Natural killer cell (primary cell): ENCODE measurements around the gene SLC6A19. TPM values are rescaled to one million over a fixed set of nuclear protein-coding genes. Genes with fewer than 3 reads are reported as not detected.

Experiments
- ATAC-seq, 3 donors: fragments of 150-1000 bp in 2 of 3; fragments of 200-7000 bp in 1 of 3; cut with Tn5 transposase; 1 replicate in 1 of 3; 2 replicates in 2 of 3; pipeline ENCODE4 v1.10.0; 2021; ENCODE audit warnings: mild to moderate bottlenecking in 2 of 3, moderate library complexity in 2 of 3
- DNase-seq, 2 donors: peaks; one replicate each; pipeline versions ENCODE4 v3.0.0 to v3.0.0-alpha.2; 2013 to 2021; ENCODE audit warnings: mixed read lengths in 1 of 2
- H3K27ac ChIP-seq: one replicate; pipeline ENCODE4 v1.5.1; 2013; ENCODE audit warnings: mild to moderate bottlenecking, low read length
- H3K27me3 ChIP-seq: one replicate; pipeline ENCODE4 v1.6.1; 2013; ENCODE audit warnings: low read length; ENCODE audit not compliant: control insufficient read depth, insufficient read depth
- H3K36me3 ChIP-seq: one replicate; pipeline ENCODE4 v1.6.1; 2013; ENCODE audit warnings: low read length; ENCODE audit not compliant: control insufficient read depth, insufficient read depth
- H3K4me1 ChIP-seq: one replicate; pipeline ENCODE4 v1.6.1; 2013; ENCODE audit warnings: low read length; ENCODE audit not compliant: control insufficient read depth, insufficient read depth
- H3K4me3 ChIP-seq: one replicate; pipeline ENCODE4 v1.5.1; 2013; ENCODE audit warnings: low read length
- H3K9me3 ChIP-seq: one replicate; pipeline ENCODE4 v1.6.1; 2013; ENCODE audit warnings: low read length; ENCODE audit not compliant: control insufficient read depth, insufficient read depth
- H3K27ac Mint-ChIP-seq, 2 donors: one replicate each; pipeline ENCODE4 v1.8.0; 2022; ENCODE audit warnings: mild to moderate bottlenecking in 2 of 2, mixed read lengths in 2 of 2, moderate library complexity in 1 of 2
- H3K27me3 Mint-ChIP-seq, 2 donors: one replicate each; pipeline ENCODE4 v1.8.0; 2022; ENCODE audit warnings: low read depth in 2 of 2, mixed read lengths in 2 of 2
- H3K36me3 Mint-ChIP-seq: one replicate; pipeline ENCODE4 v1.8.0; 2022; ENCODE audit warnings: mixed read lengths
- H3K4me1 Mint-ChIP-seq, 2 donors: one replicate each; pipeline ENCODE4 v1.8.0; 2022; ENCODE audit warnings: mixed read lengths in 2 of 2
- H3K4me3 Mint-ChIP-seq: one replicate; pipeline ENCODE4 v1.8.0; 2022; ENCODE audit warnings: mild to moderate bottlenecking, moderate library complexity, mixed read lengths
- H3K9me3 Mint-ChIP-seq, 2 donors: one replicate each; pipeline ENCODE4 v1.8.0; 2022; ENCODE audit warnings: mixed read lengths in 2 of 2
- CTCF ChIP-seq: fragments of 200-600 bp; IDR thresholded peaks from one replicate; pipeline ENCODE4 v1.8.0; 2022; ENCODE audit warnings: antibody characterized with exemption
- WGBS: methylation state at CpG from one replicate; pipeline ENCODE4 v1.1.7; 2013; ENCODE audit warnings: missing lambda C conversion rate; ENCODE audit not compliant: insufficient coverage; 5-methylcytosine and 5-hydroxymethylcytosine counted together
- intact Hi-C: fragments of 100-400 bp; cut with micrococcal nuclease; formaldehyde crosslinking; loops from one replicate; pipeline ENCODE4 v1.14.2; 2022
- total RNA-seq, 4 donors: library from RNA; stranded (reverse); fragments of 120-200 nt in 1 of 4; gene quantifications; one replicate each; pipeline versions ENCODE4 v1.2.3 to v1.2.4, GENCODE V29; 2013 to 2022

The SLC6A19 gene
- total RNA-seq, 3 donors from 2014 or later (not counting 1 experiment from before 2014, with no cell fraction given): not detected

GRCh38 chr5:1220351-1220750 lies 19.0 kb downstream of the SLC6A19 start:
- no peak overlapping the region for H3K4me3 Mint-ChIP-seq
- H3K27ac ChIP-seq: no peak overlapping the region
- H3K4me3 ChIP-seq: no peak overlapping the region
- no peaks in the 10 kb centered on the region for H3K27me3 Mint-ChIP-seq
- ATAC-seq: no peak
- no peaks in the 10 kb centered on the region for H3K36me3 ChIP-seq
- no peak overlapping the region for H3K27ac Mint-ChIP-seq
- no peak for DNase-seq
- no peaks in the 10 kb centered on the region for H3K9me3 ChIP-seq
- H3K4me1 Mint-ChIP-seq: no peaks in the 10 kb centered on the region
- no peak for TF ChIP-seq CTCF
- no peaks in the 10 kb centered on the region for H3K36me3 Mint-ChIP-seq
- no peaks in the 10 kb centered on the region for H3K9me3 Mint-ChIP-seq
- no peaks in the 10 kb centered on the region for H3K4me1 ChIP-seq
- no peaks in the 10 kb centered on the region for H3K27me3 ChIP-seq
- 92% methylated on average over 9 of the region's 9 CpGs for WGBS
- intact Hi-C loops: no loop called here

DNA sequence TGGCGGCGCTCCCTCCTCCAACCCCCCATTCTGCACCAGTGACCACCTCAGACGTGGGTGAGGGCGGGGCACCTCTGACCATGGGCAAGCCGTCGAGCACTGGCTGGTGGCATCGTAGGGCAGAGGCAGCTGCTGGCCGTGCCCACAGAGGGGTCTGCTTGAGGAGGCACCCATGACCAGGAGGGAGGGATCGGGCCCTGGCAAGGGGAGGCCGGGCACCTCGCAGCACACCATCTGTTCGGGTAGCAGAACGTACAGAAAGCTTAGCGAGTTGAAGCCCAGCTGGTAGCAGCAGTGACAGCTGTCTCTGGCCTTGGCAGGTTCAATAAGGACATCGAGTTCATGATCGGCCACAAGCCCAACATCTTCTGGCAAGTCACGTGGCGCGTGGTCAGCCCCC lies 19.4 kb downstream of the SLC6A19 start:
- no peak for DNase-seq
- peaks cover 0 to 1% of the 10 kb centered on the region in 2 donors for H3K27me3 Mint-ChIP-seq
- WGBS: 92% methylated on average over 17 of the region's 19 CpGs

GRCh38 chr5:1221721-1222120 lies 20.3 kb downstream of the SLC6A19 start:
- no peak overlapping the region for H3K27ac Mint-ChIP-seq
- no peak for TF ChIP-seq CTCF
- H3K4me1 Mint-ChIP-seq: no peaks in the 10 kb centered on the region
- no peaks in the 10 kb centered on the region for H3K9me3 Mint-ChIP-seq
- no peaks in the 10 kb centered on the region for H3K9me3 ChIP-seq
- 95% methylated on average over 9 of the region's 10 CpGs for WGBS
- no peak overlapping the region for H3K4me3 Mint-ChIP-seq
- ATAC-seq (no peak), DNase-seq (no peak)
- intact Hi-C loops: no loop called here
- H3K4me3 ChIP-seq: no peak overlapping the region
- no peaks in the 10 kb centered on the region for H3K36me3 ChIP-seq
- no peaks in the 10 kb centered on the region for H3K36me3 Mint-ChIP-seq
- no peak overlapping the region for H3K27ac ChIP-seq
- no peaks in the 10 kb centered on the region for H3K27me3 ChIP-seq
- no peaks in the 10 kb centered on the region for H3K4me1 ChIP-seq
- peaks cover 0 to 3% of the 10 kb centered on the region in 2 donors for H3K27me3 Mint-ChIP-seq

More for the DNA sequence above, 19.4 kb downstream of the SLC6A19 start:
- TF ChIP-seq CTCF: no peak
- Histone ChIP-seq H3K27ac (no peak overlapping the region), H3K4me3 (no peak overlapping the region), H3K27me3 (no peaks in the 10 kb centered on the region), H3K9me3 (no peaks in the 10 kb centered on the region), H3K36me3 (no peaks in the 10 kb centered on the region), H3K4me1 (no peaks in the 10 kb centered on the region)
- Mint-ChIP-seq H3K4me1 (no peaks in the 10 kb centered on the region), H3K36me3 (no peaks in the 10 kb centered on the region), H3K4me3 (no peak overlapping the region), H3K9me3 (no peaks in the 10 kb centered on the region), H3K27ac (no peak overlapping the region)
- ATAC-seq: no peak
- intact Hi-C loops: no loop called here

GRCh38 chr5:1222147-1222546 lies 20.8 kb downstream of the SLC6A19 start:
- WGBS: 97% methylated on average over 9 of the region's 9 CpGs
- H3K4me3 Mint-ChIP-seq: no peak overlapping the region
- DNase-seq: no peak

More at GRCh38 chr5:1222147-1222546, 20.8 kb downstream of the SLC6A19 start:
- no peaks in the 10 kb centered on the region for H3K27me3 ChIP-seq
- peak in 1 of 3 donors; percentile 18 for ATAC-seq
- Mint-ChIP-seq H3K4me1 (no peaks in the 10 kb centered on the region), H3K36me3 (no peaks in the 10 kb centered on the region), H3K9me3 (no peaks in the 10 kb centered on the region), H3K27ac (no peak overlapping the region), H3K27me3 (peaks cover under 1 to 3% of the 10 kb centered on the region in 2 donors)
- no peak overlapping the region for H3K27ac ChIP-seq
- H3K9me3 ChIP-seq: no peaks in the 10 kb centered on the region
- intact Hi-C loops: no loop called here
- TF ChIP-seq CTCF: no peak
- no peak overlapping the region for H3K4me3 ChIP-seq
- H3K4me1 ChIP-seq: no peaks in the 10 kb centered on the region
- H3K36me3 ChIP-seq: no peaks in the 10 kb centered on the region
